ENCODE measurements around the gene BACE1-AS.
"Not testable (repeated sequence)": the region's sequence is repeated elsewhere in the genome, so short reads cannot be mapped to it uniquely, and the experiment has no call there.

BACE1-AS gene

GRCh38 chr11:117303646-117304315 lies 12.6 kb downstream of the BACE1-AS start:
- H3K27me3 Mint-ChIP-seq, result peaks cover 6% of the 10 kb centered on the region
- DNase-seq (no peak), ATAC-seq (no peak)
- H3K4me1 Mint-ChIP-seq, result no peaks in the 10 kb centered on the region
- no peak overlapping the region for H3K4me3 Mint-ChIP-seq
- no peaks in the 10 kb centered on the region for H3K9me3 Mint-ChIP-seq
- no peak overlapping the region for H3K27ac Mint-ChIP-seq

- Mint-ChIP-seq H3K4me1 (no peaks in the 10 kb centered on the region), H3K27me3 (peaks cover 15% of the 10 kb centered on the region), H3K9me3 (no peaks in the 10 kb centered on the region), H3K27ac (peak overlapping the region in 1 of 2 donors; percentile 29), H3K4me3 (no peak overlapping the region)
- DNase-seq, result no peak
- ATAC-seq, result no peak
These were observed 14.0 kb downstream of the BACE1-AS start for GRCh38 chr11:117305145-117305544.

GRCh38 chr11:117309310-117309709 lies 18.2 kb downstream of the BACE1-AS start:
- H3K4me1 Mint-ChIP-seq, result peaks cover 4% of the 10 kb centered on the region
- H3K27ac Mint-ChIP-seq, result no peak overlapping the region
- H3K4me3 Mint-ChIP-seq, result no peak overlapping the region
- H3K9me3 Mint-ChIP-seq, result no peaks in the 10 kb centered on the region
- H3K27me3 Mint-ChIP-seq, result peaks cover 28% of the 10 kb centered on the region
- ATAC-seq (no peak), DNase-seq (no peak)

GRCh38 chr11:117313091-117313490 lies 21.9 kb downstream of the BACE1-AS start:
- H3K9me3 Mint-ChIP-seq, result no peaks in the 10 kb centered on the region
- no peak for ATAC-seq
- H3K27ac Mint-ChIP-seq, result no peak overlapping the region
- H3K4me1 Mint-ChIP-seq, result peaks cover 25% of the 10 kb centered on the region
- DNase-seq, result no peak
- H3K27me3 Mint-ChIP-seq, result peaks cover 65% of the 10 kb centered on the region
- H3K4me3 Mint-ChIP-seq, result no peak overlapping the region

GRCh38 chr11:117313828-117314768 lies 23.0 kb downstream of the BACE1-AS start:
- peaks cover 25% of the 10 kb centered on the region for H3K4me1 Mint-ChIP-seq
- peaks cover 62% of the 10 kb centered on the region for H3K27me3 Mint-ChIP-seq
- peak overlapping the region in 1 of 2 donors; percentile 62 for H3K27ac Mint-ChIP-seq
- H3K4me3 Mint-ChIP-seq, result no peak overlapping the region
- ATAC-seq (no peak), DNase-seq (no peak)
- no peaks in the 10 kb centered on the region for H3K9me3 Mint-ChIP-seq

- H3K27ac Mint-ChIP-seq, result no peak overlapping the region
- H3K4me3 Mint-ChIP-seq, result peak overlapping the region; percentile 46 to 86
- DNase-seq (no peak), ATAC-seq (no peak)
- no peaks in the 10 kb centered on the region for H3K9me3 Mint-ChIP-seq
- peaks cover 25% of the 10 kb centered on the region for H3K4me1 Mint-ChIP-seq
- peaks cover 56% of the 10 kb centered on the region for H3K27me3 Mint-ChIP-seq
These were observed 23.7 kb downstream of the BACE1-AS start for GRCh38 chr11:117314840-117315239.

- Mint-ChIP-seq H3K4me3 (peak overlapping the region; percentile 66 to 86), H3K27me3 (peaks cover 56% of the 10 kb centered on the region), H3K9me3 (no peaks in the 10 kb centered on the region), H3K27ac (no peak overlapping the region), H3K4me1 (peaks cover 25% of the 10 kb centered on the region)
- DNase-seq, result peak; percentile 31 to 41
- peak; percentile 91 for ATAC-seq
These were observed 24.4 kb downstream of the BACE1-AS start for GRCh38 chr11:117315285-117316196.

GRCh38 chr11:117316197-117316961 lies 25.2 kb downstream of the BACE1-AS start, which contains the start of gene BACE1:
Gene BACE1, minus strand, starts transcription at chr11:117316256. Its CDS starts 461 bp downstream, at chr11:117315795.
- peaks cover 25% of the 10 kb centered on the region for H3K4me1 Mint-ChIP-seq
- no peak within 1 kb of the TSS for H3K27ac Mint-ChIP-seq
- peak within 1 kb of the TSS; percentile 66 to 86 for H3K4me3 Mint-ChIP-seq
- DNase-seq, result peak; percentile 24 to 29
- peak; percentile 52 for ATAC-seq
- H3K9me3 Mint-ChIP-seq, result no peaks in the 10 kb centered on the region
- H3K27me3 Mint-ChIP-seq, result peaks cover 56% of the 10 kb centered on the region

GRCh38 chr11:117318738-117319137 lies 27.6 kb downstream of the BACE1-AS start:
- Mint-ChIP-seq H3K27ac (no peak overlapping the region), H3K9me3 (no peaks in the 10 kb centered on the region), H3K4me1 (peaks cover 25% of the 10 kb centered on the region), H3K27me3 (peaks cover 52% of the 10 kb centered on the region), H3K4me3 (no peak overlapping the region)
- DNase-seq (no peak), ATAC-seq (no peak)

- no peak overlapping the region for H3K4me3 Mint-ChIP-seq
- no peak overlapping the region for H3K27ac Mint-ChIP-seq
- peaks cover 21% of the 10 kb centered on the region for H3K4me1 Mint-ChIP-seq
- DNase-seq, result no peak
- no peaks in the 10 kb centered on the region for H3K9me3 Mint-ChIP-seq
- ATAC-seq, result no peak
- H3K27me3 Mint-ChIP-seq, result peaks cover 46% of the 10 kb centered on the region
These were observed 28.2 kb downstream of the BACE1-AS start for GRCh38 chr11:117319214-117319840.

- H3K9me3 Mint-ChIP-seq, H3K27ac Mint-ChIP-seq, H3K27me3 Mint-ChIP-seq, ATAC-seq, H3K4me1 Mint-ChIP-seq, DNase-seq: not testable (repeated sequence)
- peak overlapping the region in 1 of 2 donors; percentile 75 for H3K4me3 Mint-ChIP-seq
These were observed 36.1 kb downstream of the BACE1-AS start for GRCh38 chr11:117327255-117327566.

- no peaks in the 10 kb centered on the region for H3K9me3 Mint-ChIP-seq
- ATAC-seq, result peak; percentile 99
- peaks cover 9% of the 10 kb centered on the region for H3K27me3 Mint-ChIP-seq
- peak within 1 kb of the TSS; percentile 58 to 75 for H3K4me3 Mint-ChIP-seq
- peaks cover 6% of the 10 kb centered on the region for H3K4me1 Mint-ChIP-seq
- peak; percentile 92 to 95 for DNase-seq
- peak within 1 kb of the TSS in 1 of 2 donors; percentile 29 for H3K27ac Mint-ChIP-seq
These were observed 36.6 kb downstream of the BACE1-AS start, which contains the start of gene CEP164 for GRCh38 chr11:117327567-117328374. Gene CEP164, plus strand, starts transcription at chr11:117327854. Its CDS starts 10,733 bp downstream, at chr11:117338587.

- Mint-ChIP-seq H3K27me3 (peaks cover 2% of the 10 kb centered on the region), H3K4me3 (no peak overlapping the region), H3K9me3 (no peaks in the 10 kb centered on the region), H3K4me1 (peaks cover 6% of the 10 kb centered on the region), H3K27ac (no peak overlapping the region)
- ATAC-seq (peak; percentile 5), DNase-seq (peak in 1 of 2 donors; percentile 18)
These were observed 37.3 kb downstream of the BACE1-AS start for GRCh38 chr11:117328375-117329010.

Measured in stimulated activated naive CD8-positive, alpha-beta T cell treated with anti-CD3 and anti-CD28 coated beads, Interleukin-15, amount 100 ng/mL, for 72 hours (primary cell).